A549 (cell line): ENCODE results near the gene SCNN1B. TPM values are rescaled to one million over a fixed set of nuclear protein-coding genes. Genes with fewer than 3 reads are reported as not detected.

Experiments used
- ATAC-seq, 2 experiments: fragments of 200-7000 bp in 1 of 2; fragments of >200 bp in 1 of 2; cut with Nextera tagmentation in 1 of 2; cut with Tn5 transposase in 1 of 2; 3 replicates each; pipeline versions ENCODE4 v1.8.0 to v1.9.1; 2018 to 2020; ENCODE audit warnings: mild to moderate bottlenecking in 1 of 2, moderate library complexity in 1 of 2
- CTCF ChIA-PET: fragments of 300-600 bp; sonication (Branson Sonifier 250); formaldehyde crosslinking; extraction: SDS; loops from one replicate; lab custom pipeline; 2021; ENCODE audit warnings: antibody characterized with exemption, inconsistent platforms; lab: Yijun Ruan, JAX
- POLR2A ChIA-PET: fragments of 350-600 bp; formaldehyde crosslinking; extraction: SDS; loops from one replicate; lab custom pipeline; 2021; ENCODE audit warnings: antibody characterized with exemption, inconsistent platforms; lab: Yijun Ruan, JAX
- DNase-seq, 2 experiments: peaks; one replicate each; pipeline versions ENCODE4 v3.0.0 to v3.0.0-alpha.2; 2011 to 2016; ENCODE audit warnings: low read depth in 1 of 2, low spot score in 1 of 2
- FAIRE-seq: peaks from 2 replicates; lab custom pipeline; 2011; peaks lifted over from hg19 to GRCh38; lab: Jason Lieb, UNC
- H3K27ac ChIP-seq, 2 experiments: fragments of >200 bp; sonication (Bioruptor Twin); formaldehyde crosslinking; 3 replicates each; pipeline ENCODE4 v1.5.1; 2016 to 2017
- H3K4me1 ChIP-seq: fragments of >200 bp; sonication (Bioruptor Twin); formaldehyde crosslinking; 3 replicates; pipeline ENCODE4 v1.6.1; 2016
- H3K4me2 ChIP-seq: fragments of >200 bp; sonication (Bioruptor Twin); formaldehyde crosslinking; 3 replicates; pipeline ENCODE4 v1.6.1; 2016
- H3K4me3 ChIP-seq: fragments of >200 bp; sonication (Bioruptor Twin); formaldehyde crosslinking; 3 replicates; pipeline ENCODE4 v1.5.1; 2016
- H3K9me3 ChIP-seq: fragments of >200 bp; sonication (Bioruptor Twin); formaldehyde crosslinking; 3 replicates; pipeline ENCODE4 v1.6.1; 2016
- ATOH8 ChIP-seq: fragments of 250-450 bp; sonication (Bioruptor Pico); IDR thresholded peaks from 2 replicates; pipeline ENCODE4 v1.5.0; 2020; ENCODE audit warnings: low read depth, mild to moderate bottlenecking, moderate library complexity
- CEBPB ChIP-seq, 2 experiments: fragments of >200 bp in 1 of 2; sonication (Bioruptor Twin) in 1 of 2; formaldehyde crosslinking in 1 of 2; IDR thresholded peaks; 2 replicates each; pipeline ENCODE4 v1.6.1; 2012 to 2016
- CHD2 ChIP-seq: fragments of 150-350 bp; IDR thresholded peaks from 2 replicates; pipeline ENCODE4 v1.6.1; 2014; ENCODE audit warnings: low read length; ENCODE audit not compliant: partially characterized antibody
- EHMT2 ChIP-seq: fragments of 200-600 bp; sonication (generic); IDR thresholded peaks from 2 replicates; pipeline ENCODE4 v1.6.1; 2016; ENCODE audit warnings: antibody characterized with exemption, low read depth, mild to moderate bottlenecking, moderate library complexity
- FOSL2 ChIP-seq, 2 experiments: fragments of 450-650 bp in 1 of 2; fragments of >200 bp in 1 of 2; sonication (Bioruptor Twin) in 1 of 2; formaldehyde crosslinking; IDR thresholded peaks; 2 replicates each; pipeline versions ENCODE4 v1.5.0 to v1.6.1; 2016 to 2020; ENCODE audit warnings: mild to moderate bottlenecking in 1 of 2, moderate library complexity in 1 of 2
- FOXS1 ChIP-seq: fragments of 250-450 bp; sonication (Bioruptor Pico); IDR thresholded peaks from 2 replicates; pipeline ENCODE4 v1.5.0; 2020; ENCODE audit warnings: mild to moderate bottlenecking, moderate library complexity
- HDAC2 ChIP-seq: fragments of 200-600 bp; sonication (generic); IDR thresholded peaks from 2 replicates; pipeline ENCODE4 v1.6.1; 2016
- HEYL ChIP-seq: fragments of 250-450 bp; sonication (Bioruptor Pico); IDR thresholded peaks from 2 replicates; pipeline ENCODE4 v1.8.0; 2021; ENCODE audit warnings: mild to moderate bottlenecking, moderate library complexity
- JUNB ChIP-seq: fragments of >200 bp; sonication (Bioruptor Twin); formaldehyde crosslinking; IDR thresholded peaks from 2 replicates; pipeline ENCODE4 v1.6.1; 2016
- MAFK ChIP-seq: fragments of 450-650 bp; IDR thresholded peaks from 2 replicates; pipeline ENCODE4 v1.6.1; 2014; ENCODE audit not compliant: partially characterized antibody
- MYC ChIP-seq: IDR thresholded peaks from 2 replicates; pipeline ENCODE4 v1.6.1; 2012; ENCODE audit warnings: mild to moderate bottlenecking, inconsistent platforms, low read length, improper control_type of control experiment, borderline replicate concordance
- NPAS2 ChIP-seq: fragments of 250-450 bp; sonication (Bioruptor Pico); IDR thresholded peaks from 2 replicates; pipeline ENCODE4 v1.8.0; 2022; ENCODE audit warnings: mild to moderate bottlenecking, moderate library complexity, borderline replicate concordance
- PHF8 ChIP-seq: fragments of 200-600 bp; sonication (generic); IDR thresholded peaks from 2 replicates; pipeline ENCODE4 v1.6.1; 2016; ENCODE audit warnings: low read depth, mild to moderate bottlenecking, antibody characterized with exemption, moderate library complexity, borderline replicate concordance
- POLR2A ChIP-seq: IDR thresholded peaks from 2 replicates; pipeline ENCODE4 v1.6.1; 2012; ENCODE audit warnings: mild to moderate bottlenecking, low read length
- RAD21 ChIP-seq, 2 experiments: fragments of >200 bp in 1 of 2; sonication (Bioruptor Twin) in 1 of 2; formaldehyde crosslinking in 1 of 2; IDR thresholded peaks in 1 of 2; conservative IDR thresholded peaks in 1 of 2; 2 replicates in 1 of 2; 3 replicates in 1 of 2; pipeline ENCODE4 v1.6.1; 2012 to 2018; ENCODE audit warnings: inconsistent platforms in 1 of 2
- RCOR1 ChIP-seq: fragments of 150-350 bp; IDR thresholded peaks from 2 replicates; pipeline ENCODE4 v1.6.1; 2014; ENCODE audit warnings: antibody characterized with exemption, low read length, low read depth
- TFCP2L1 ChIP-seq: fragments of 250-450 bp; sonication (Bioruptor Pico); IDR thresholded peaks from 2 replicates; pipeline ENCODE4 v1.5.0; 2021; ENCODE audit warnings: mild to moderate bottlenecking
- TP53 ChIP-seq: fragments of 250-450 bp; sonication (Bioruptor Pico); IDR thresholded peaks from 2 replicates; pipeline ENCODE4 v1.5.0; 2021; ENCODE audit warnings: mild to moderate bottlenecking, moderate library complexity
- WGBS: methylation state at CpG from one replicate; pipeline ENCODE4 v1.1.6; 2017; ENCODE audit errors: missing lambda C conversion rate; 5-methylcytosine and 5-hydroxymethylcytosine counted together
- polyA plus RNA-seq, 4 experiments: library from polyadenylated mRNA; depleted of rRNA in 3 of 4; stranded (reverse); fragments of >200 nt; fragmentation: RNase III in 1 of 4; extraction: RNeasy Plus Mini Kit Qiagen cat#74134 plus additional on column Dnase treatment in 1 of 4; gene quantifications; 2 replicates in 3 of 4; 3 replicates in 1 of 4; pipeline ENCODE4 v1.2.3, GENCODE V29; 2011 to 2017
- TF ChIP-seq, protein P1 (sequence below): IDR thresholded peaks from 2 replicates; pipeline ENCODE4 v1.6.1; 2012
- TF ChIP-seq, protein P2 (sequence below): fragments of 250-450 bp; sonication (Bioruptor Pico); IDR thresholded peaks from 2 replicates; pipeline ENCODE4 v1.5.0; 2021; ENCODE audit warnings: mild to moderate bottlenecking, moderate library complexity, borderline replicate concordance
- TF ChIP-seq, protein P3 (sequence below): fragments of 200-600 bp; sonication (generic); IDR thresholded peaks from 2 replicates; pipeline ENCODE4 v1.6.1; 2016; ENCODE audit warnings: antibody characterized with exemption, mild to moderate bottlenecking, moderate library complexity
- TF ChIP-seq, protein P4 (sequence below): IDR thresholded peaks from 2 replicates; pipeline ENCODE4 v1.6.1; 2012; ENCODE audit warnings: low read depth, borderline replicate concordance
- TF ChIP-seq, protein P5 (sequence below): fragments of >200 bp; sonication (Bioruptor Twin); formaldehyde crosslinking; IDR thresholded peaks from 2 replicates; pipeline ENCODE4 v1.6.1; 2016

The SCNN1B gene
- polyA plus RNA-seq, 2 of the 4 experiments (the other 2 are of a cell fraction) = 0.25 TPM; not detected in 1

DNA sequence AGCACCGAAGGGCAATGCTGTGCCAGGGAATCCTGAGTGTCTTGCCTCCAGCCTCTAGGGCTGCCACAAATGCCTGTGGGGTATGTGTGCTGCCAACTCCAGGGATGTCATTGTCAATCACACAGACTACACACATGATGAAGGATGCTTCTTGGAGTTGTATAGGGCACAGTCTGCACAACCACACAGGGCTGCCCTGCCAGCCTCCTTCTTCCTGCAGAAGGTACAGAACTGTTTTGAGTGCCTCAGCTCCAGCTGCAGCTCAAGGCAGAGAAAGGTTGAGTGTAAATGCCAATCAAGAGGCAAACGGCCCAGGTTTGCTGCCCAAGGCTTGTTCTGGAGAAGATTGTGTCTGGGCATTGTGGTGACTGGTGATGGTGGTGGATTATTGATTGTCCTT is 15.6 kb downstream of the SCNN1B start (continued):
- TF ChIP-seq PHF8 = no peak
- TF ChIP-seq, protein P1, sequence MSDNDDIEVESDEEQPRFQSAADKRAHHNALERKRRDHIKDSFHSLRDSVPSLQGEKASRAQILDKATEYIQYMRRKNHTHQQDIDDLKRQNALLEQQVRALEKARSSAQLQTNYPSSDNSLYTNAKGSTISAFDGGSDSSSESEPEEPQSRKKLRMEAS = no peak
- no peak for TF ChIP-seq HEYL (CRISPR knock-in tag)
- TF ChIP-seq, all 56 proteins: peak for 0

DNA sequence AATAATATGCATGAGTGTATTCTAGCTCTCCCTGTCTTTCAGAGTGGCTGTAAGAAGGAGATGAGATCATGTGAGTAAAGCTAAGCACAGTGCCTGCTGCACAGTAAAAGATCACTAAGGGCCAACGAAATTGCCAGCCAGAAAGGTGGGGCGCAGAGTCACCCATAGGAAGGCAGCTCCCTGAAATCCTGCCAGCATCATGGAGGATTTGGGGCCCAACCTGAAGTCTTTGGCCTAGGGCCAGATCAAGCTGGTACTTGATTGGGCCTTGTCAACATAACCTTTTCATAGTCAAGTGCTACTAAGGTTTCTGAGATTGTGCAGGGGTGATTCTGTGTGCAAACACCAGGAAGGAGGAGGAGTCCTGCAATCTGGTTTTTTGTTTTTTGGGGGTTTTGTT is 16.5 kb downstream of the SCNN1B start:
- WGBS = 72% methylated on average over 2 of the region's 2 CpGs
- ChIA-PET POLR2A (no interaction called here), CTCF (interaction anchor here (0.7 kb wide), 2 partner anchors 35 to 137 kb away, joined by 3 to 5 read pairs; no protein-coding TSS in a partner anchor)
- TF ChIP-seq FOXS1 (CRISPR knock-in tag) (no peak), RCOR1 (no peak), NPAS2 (CRISPR knock-in tag) (no peak), MAFK (no peak), ATOH8 (no peak), MYC (no peak), HDAC2 (no peak), TP53 (CRISPR knock-in tag) (no peak), EHMT2 (no peak), CHD2 (no peak), TFCP2L1 (CRISPR knock-in tag) (no peak), POLR2A (no peak), RAD21 (conservative IDR thresholded peaks at IDR 0.05 in 1 of 2, IDR thresholded peaks at IDR 0.05 in 1 of 2) (no peak), CEBPB (IDR thresholded peaks at IDR 0.05) (no peak), JUNB (no peak), FOSL2 (IDR thresholded peaks at IDR 0.05) (no peak), FOSL2 (CRISPR knock-in tag; IDR thresholded peaks at IDR 0.05) (no peak)
- TF ChIP-seq, protein P2, sequence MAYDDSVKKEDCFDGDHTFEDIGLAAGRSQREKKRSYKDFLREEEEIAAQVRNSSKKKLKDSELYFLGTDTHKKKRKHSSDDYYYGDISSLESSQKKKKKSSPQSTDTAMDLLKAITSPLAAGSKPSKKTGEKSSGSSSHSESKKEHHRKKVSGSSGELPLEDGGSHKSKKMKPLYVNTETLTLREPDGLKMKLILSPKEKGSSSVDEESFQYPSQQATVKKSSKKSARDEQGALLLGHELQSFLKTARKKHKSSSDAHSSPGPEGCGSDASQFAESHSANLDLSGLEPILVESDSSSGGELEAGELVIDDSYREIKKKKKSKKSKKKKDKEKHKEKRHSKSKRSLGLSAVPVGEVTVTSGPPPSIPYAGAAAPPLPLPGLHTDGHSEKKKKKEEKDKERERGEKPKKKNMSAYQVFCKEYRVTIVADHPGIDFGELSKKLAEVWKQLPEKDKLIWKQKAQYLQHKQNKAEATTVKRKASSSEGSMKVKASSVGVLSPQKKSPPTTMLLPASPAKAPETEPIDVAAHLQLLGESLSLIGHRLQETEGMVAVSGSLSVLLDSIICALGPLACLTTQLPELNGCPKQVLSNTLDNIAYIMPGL (CRISPR knock-in tag) = no peak
- TF ChIP-seq, protein P3, sequence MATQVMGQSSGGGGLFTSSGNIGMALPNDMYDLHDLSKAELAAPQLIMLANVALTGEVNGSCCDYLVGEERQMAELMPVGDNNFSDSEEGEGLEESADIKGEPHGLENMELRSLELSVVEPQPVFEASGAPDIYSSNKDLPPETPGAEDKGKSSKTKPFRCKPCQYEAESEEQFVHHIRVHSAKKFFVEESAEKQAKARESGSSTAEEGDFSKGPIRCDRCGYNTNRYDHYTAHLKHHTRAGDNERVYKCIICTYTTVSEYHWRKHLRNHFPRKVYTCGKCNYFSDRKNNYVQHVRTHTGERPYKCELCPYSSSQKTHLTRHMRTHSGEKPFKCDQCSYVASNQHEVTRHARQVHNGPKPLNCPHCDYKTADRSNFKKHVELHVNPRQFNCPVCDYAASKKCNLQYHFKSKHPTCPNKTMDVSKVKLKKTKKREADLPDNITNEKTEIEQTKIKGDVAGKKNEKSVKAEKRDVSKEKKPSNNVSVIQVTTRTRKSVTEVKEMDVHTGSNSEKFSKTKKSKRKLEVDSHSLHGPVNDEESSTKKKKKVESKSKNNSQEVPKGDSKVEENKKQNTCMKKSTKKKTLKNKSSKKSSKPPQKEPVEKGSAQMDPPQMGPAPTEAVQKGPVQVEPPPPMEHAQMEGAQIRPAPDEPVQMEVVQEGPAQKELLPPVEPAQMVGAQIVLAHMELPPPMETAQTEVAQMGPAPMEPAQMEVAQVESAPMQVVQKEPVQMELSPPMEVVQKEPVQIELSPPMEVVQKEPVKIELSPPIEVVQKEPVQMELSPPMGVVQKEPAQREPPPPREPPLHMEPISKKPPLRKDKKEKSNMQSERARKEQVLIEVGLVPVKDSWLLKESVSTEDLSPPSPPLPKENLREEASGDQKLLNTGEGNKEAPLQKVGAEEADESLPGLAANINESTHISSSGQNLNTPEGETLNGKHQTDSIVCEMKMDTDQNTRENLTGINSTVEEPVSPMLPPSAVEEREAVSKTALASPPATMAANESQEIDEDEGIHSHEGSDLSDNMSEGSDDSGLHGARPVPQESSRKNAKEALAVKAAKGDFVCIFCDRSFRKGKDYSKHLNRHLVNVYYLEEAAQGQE = no peak
- TF ChIP-seq, protein P4, sequence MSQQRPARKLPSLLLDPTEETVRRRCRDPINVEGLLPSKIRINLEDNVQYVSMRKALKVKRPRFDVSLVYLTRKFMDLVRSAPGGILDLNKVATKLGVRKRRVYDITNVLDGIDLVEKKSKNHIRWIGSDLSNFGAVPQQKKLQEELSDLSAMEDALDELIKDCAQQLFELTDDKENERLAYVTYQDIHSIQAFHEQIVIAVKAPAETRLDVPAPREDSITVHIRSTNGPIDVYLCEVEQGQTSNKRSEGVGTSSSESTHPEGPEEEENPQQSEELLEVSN = no peak
- TF ChIP-seq, protein P5, sequence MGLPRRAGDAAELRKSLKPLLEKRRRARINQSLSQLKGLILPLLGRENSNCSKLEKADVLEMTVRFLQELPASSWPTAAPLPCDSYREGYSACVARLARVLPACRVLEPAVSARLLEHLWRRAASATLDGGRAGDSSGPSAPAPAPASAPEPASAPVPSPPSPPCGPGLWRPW = no peak
- H3K9me3 ChIP-seq = no peaks in the 10 kb centered on the region
- H3K27ac ChIP-seq = no peak overlapping the region
- H3K4me3 ChIP-seq = no peak overlapping the region
- DNase-seq = no peak
- H3K4me2 ChIP-seq = no peak overlapping the region
- FAIRE-seq = no peak
- no peak for ATAC-seq
- H3K4me1 ChIP-seq = peaks cover 6% of the 10 kb centered on the region; the same call in 1 of the 3 replicates
